Measurements from ENCODE around the gene CHST6.

DNA sequence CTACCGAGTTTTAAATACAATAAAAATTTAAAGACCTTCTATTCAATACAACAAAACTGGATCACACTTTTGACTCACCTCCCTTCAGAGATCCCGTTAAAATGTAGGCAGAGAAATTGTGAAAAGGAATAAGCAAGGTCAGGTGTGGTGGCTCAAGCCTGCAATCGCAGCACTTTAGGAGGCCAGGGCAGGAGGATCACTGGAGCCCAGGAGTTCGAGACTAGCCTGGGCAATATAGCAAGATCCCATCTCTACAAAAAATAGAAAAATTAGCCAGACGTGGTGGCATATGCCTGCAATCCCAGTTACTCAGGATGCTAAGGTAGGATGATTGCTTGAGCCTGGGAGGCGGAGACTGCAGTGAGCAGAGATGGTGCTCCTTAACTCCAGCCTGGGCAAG lies 23.9 kb upstream of the CHST6 start:
- TF ChIP-seq, protein P1, sequence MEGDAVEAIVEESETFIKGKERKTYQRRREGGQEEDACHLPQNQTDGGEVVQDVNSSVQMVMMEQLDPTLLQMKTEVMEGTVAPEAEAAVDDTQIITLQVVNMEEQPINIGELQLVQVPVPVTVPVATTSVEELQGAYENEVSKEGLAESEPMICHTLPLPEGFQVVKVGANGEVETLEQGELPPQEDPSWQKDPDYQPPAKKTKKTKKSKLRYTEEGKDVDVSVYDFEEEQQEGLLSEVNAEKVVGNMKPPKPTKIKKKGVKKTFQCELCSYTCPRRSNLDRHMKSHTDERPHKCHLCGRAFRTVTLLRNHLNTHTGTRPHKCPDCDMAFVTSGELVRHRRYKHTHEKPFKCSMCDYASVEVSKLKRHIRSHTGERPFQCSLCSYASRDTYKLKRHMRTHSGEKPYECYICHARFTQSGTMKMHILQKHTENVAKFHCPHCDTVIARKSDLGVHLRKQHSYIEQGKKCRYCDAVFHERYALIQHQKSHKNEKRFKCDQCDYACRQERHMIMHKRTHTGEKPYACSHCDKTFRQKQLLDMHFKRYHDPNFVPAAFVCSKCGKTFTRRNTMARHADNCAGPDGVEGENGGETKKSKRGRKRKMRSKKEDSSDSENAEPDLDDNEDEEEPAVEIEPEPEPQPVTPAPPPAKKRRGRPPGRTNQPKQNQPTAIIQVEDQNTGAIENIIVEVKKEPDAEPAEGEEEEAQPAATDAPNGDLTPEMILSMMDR (conservative IDR thresholded peaks at IDR 0.05; ENCODE audit: low read depth, low read length), result no peak
- TF ChIP-seq EZH2 (IDR thresholded peaks at IDR 0.05; ENCODE audit: low read length, unreplicated experiment), result no peak
